Endodermal cell (in vitro differentiated cells): ENCODE data around the gene RNF10. TPM values are rescaled to one million over a fixed set of nuclear protein-coding genes. Genes with fewer than 3 reads are reported as not detected.
A peak's percentile ranks its signal among the peaks of the same experiment; 100 is the strongest.

Experiments used
- DNase-seq: peaks from one replicate; pipeline ENCODE4 v3.0.0-alpha.2; 2017
- H3K27ac ChIP-seq: 2 replicates; pipeline ENCODE4 v1.5.1; 2013; ENCODE audit warnings: mild to moderate bottlenecking, low read depth, low read length, moderate library complexity
- H3K27me3 ChIP-seq: 2 replicates; pipeline ENCODE4 v1.6.1; 2013; ENCODE audit warnings: mild to moderate bottlenecking, low read length, moderate library complexity; ENCODE audit not compliant: insufficient read depth, control insufficient read depth, poor library complexity, severe bottlenecking
- H3K36me3 ChIP-seq: 2 replicates; pipeline ENCODE4 v1.7.0; 2013; ENCODE audit warnings: mild to moderate bottlenecking, low read length, moderate library complexity; ENCODE audit not compliant: control insufficient read depth, insufficient read depth
- H3K4me1 ChIP-seq: one replicate; pipeline ENCODE4 v1.7.0; 2013; ENCODE audit warnings: low read length; ENCODE audit not compliant: control insufficient read depth, insufficient read depth
- H3K4me3 ChIP-seq: 2 replicates; pipeline ENCODE4 v1.5.1; 2013; ENCODE audit warnings: mild to moderate bottlenecking, low read length, moderate library complexity
- H3K9ac ChIP-seq: 2 replicates; pipeline ENCODE4 v1.6.1; 2013; ENCODE audit warnings: mild to moderate bottlenecking, low read length, moderate library complexity; ENCODE audit not compliant: poor library complexity, severe bottlenecking; ENCODE audit errors: extremely low read depth
- H3K9me3 ChIP-seq: 2 replicates; pipeline ENCODE4 v1.6.1; 2013; ENCODE audit warnings: mild to moderate bottlenecking, low read length, moderate library complexity; ENCODE audit not compliant: control insufficient read depth
- H3K27ac Mint-ChIP-seq: 2 replicates; pipeline ENCODE4 v1.8.0; 2020; ENCODE audit warnings: mixed read lengths
- H3K27me3 Mint-ChIP-seq: 2 replicates; pipeline ENCODE4 v1.8.0; 2021; ENCODE audit warnings: mild to moderate bottlenecking, mixed read lengths; ENCODE audit not compliant: insufficient read depth
- H3K36me3 Mint-ChIP-seq: 2 replicates; pipeline ENCODE4 v1.8.0; 2020; ENCODE audit warnings: low read depth, mixed read lengths
- H3K4me1 Mint-ChIP-seq: 2 replicates; pipeline ENCODE4 v1.8.0; 2020; ENCODE audit warnings: mixed read lengths
- H3K4me3 Mint-ChIP-seq: 2 replicates; pipeline ENCODE4 v1.8.0; 2020; ENCODE audit warnings: mild to moderate bottlenecking, moderate library complexity, mixed read lengths
- H3K9me3 Mint-ChIP-seq: 2 replicates; pipeline ENCODE4 v1.8.0; 2020; ENCODE audit warnings: mild to moderate bottlenecking, mixed read lengths
- CTCF ChIP-seq: fragments of 200-600 bp; sonication (generic); conservative IDR thresholded peaks from 2 replicates; pipeline ENCODE4 v1.5.0; 2021; ENCODE audit warnings: antibody characterized with exemption, mild to moderate bottlenecking
- WGBS, 2 experiments: methylation state at CpG; one replicate each; pipeline versions ENCODE4 v1.1.5 to v1.1.7; 2013; ENCODE audit warnings: missing lambda C conversion rate in 2 of 2, mixed read lengths in 1 of 2; ENCODE audit not compliant: insufficient coverage in 1 of 2, insufficient read length in 1 of 2; 5-methylcytosine and 5-hydroxymethylcytosine counted together
- total RNA-seq, 2 donors: library from RNA; stranded (reverse); fragmentation: NEBNext Ultra II Directional in 1 of 2; extraction: Animal tissue kit (Norgen Biotek cat#: 25700) in 1 of 2; gene quantifications; 2 replicates in 1 of 2; 3 replicates in 1 of 2; pipeline ENCODE4 v1.2.1, GENCODE V29; 2021

Gene RNF10
- total RNA-seq, 2 donors from 2014 or later, result 167 to 182 TPM

- no peaks in the 10 kb centered on the region for H3K36me3 ChIP-seq
- H3K9ac ChIP-seq, result no peak overlapping the region
- H3K9me3 ChIP-seq, result no peaks in the 10 kb centered on the region
- Mint-ChIP-seq H3K27me3 (peaks cover 9% of the 10 kb centered on the region), H3K36me3 (no peaks in the 10 kb centered on the region), H3K4me3 (no peak overlapping the region), H3K9me3 (no peaks in the 10 kb centered on the region), H3K27ac (no peak overlapping the region), H3K4me1 (peaks cover 2% of the 10 kb centered on the region)
- H3K27ac ChIP-seq, result no peak overlapping the region
- H3K4me1 ChIP-seq, result no peaks in the 10 kb centered on the region
- 83 to 85% methylated on average over 1 of the region's 1 CpG for WGBS, 2 experiments
- DNase-seq, result no peak
- no peak overlapping the region for H3K4me3 ChIP-seq
- peaks cover 9% of the 10 kb centered on the region for H3K27me3 ChIP-seq
- no peak for TF ChIP-seq CTCF
These were observed 54.2 kb downstream of the RNF10 start for GRCh38 chr12:120588371-120588770.

- DNase-seq, result no peak
- H3K4me3 Mint-ChIP-seq, result no peak overlapping the region
- no peak for TF ChIP-seq CTCF
- H3K4me1 Mint-ChIP-seq, result peaks cover 2% of the 10 kb centered on the region
- H3K27ac ChIP-seq, result no peak overlapping the region
- peaks cover 9% of the 10 kb centered on the region for H3K27me3 Mint-ChIP-seq
- no peak overlapping the region for H3K4me3 ChIP-seq
- no peaks in the 10 kb centered on the region for H3K9me3 ChIP-seq
- no peaks in the 10 kb centered on the region for H3K36me3 ChIP-seq
- H3K36me3 Mint-ChIP-seq, result no peaks in the 10 kb centered on the region
- no peaks in the 10 kb centered on the region for H3K9me3 Mint-ChIP-seq
- H3K9ac ChIP-seq, result no peak overlapping the region
- 91 to 97% methylated on average over 11 to 17 of the region's 17 CpGs for WGBS, 2 experiments
- H3K4me1 ChIP-seq, result no peaks in the 10 kb centered on the region
- H3K27me3 ChIP-seq, result peaks cover 9% of the 10 kb centered on the region
- H3K27ac Mint-ChIP-seq, result no peak overlapping the region
These were observed 55.1 kb downstream of the RNF10 start for GRCh38 chr12:120588948-120589930.

GRCh38 chr12:120590741-120591407 is 56.7 kb downstream of the RNF10 start:
- Mint-ChIP-seq H3K27ac (peak overlapping the region; percentile 35), H3K36me3 (no peaks in the 10 kb centered on the region), H3K27me3 (peaks cover 4% of the 10 kb centered on the region), H3K4me1 (peaks cover 2% of the 10 kb centered on the region), H3K9me3 (no peaks in the 10 kb centered on the region), H3K4me3 (no peak overlapping the region)
- H3K36me3 ChIP-seq, result no peaks in the 10 kb centered on the region
- no peak for TF ChIP-seq CTCF
- H3K9ac ChIP-seq, result no peak overlapping the region
- no peaks in the 10 kb centered on the region for H3K4me1 ChIP-seq
- H3K4me3 ChIP-seq, result no peak overlapping the region
- 87 to 98% methylated on average over 5 to 6 of the region's 6 CpGs for WGBS, 2 experiments
- no peaks in the 10 kb centered on the region for H3K9me3 ChIP-seq
- DNase-seq, result peak; percentile 58
- peaks cover 4% of the 10 kb centered on the region for H3K27me3 ChIP-seq
- H3K27ac ChIP-seq, result no peak overlapping the region
